SW 1271 (cell line): ENCODE results near the gene DUSP2.
A peak's percentile ranks its signal among the peaks of the same experiment; 100 is the strongest.

ENCODE experiments used
- DNase-seq, 2 experiments: peaks; one replicate each; lab custom pipeline; 2025; lab: John Stamatoyannopoulos, UW

The DUSP2 gene

DNA sequence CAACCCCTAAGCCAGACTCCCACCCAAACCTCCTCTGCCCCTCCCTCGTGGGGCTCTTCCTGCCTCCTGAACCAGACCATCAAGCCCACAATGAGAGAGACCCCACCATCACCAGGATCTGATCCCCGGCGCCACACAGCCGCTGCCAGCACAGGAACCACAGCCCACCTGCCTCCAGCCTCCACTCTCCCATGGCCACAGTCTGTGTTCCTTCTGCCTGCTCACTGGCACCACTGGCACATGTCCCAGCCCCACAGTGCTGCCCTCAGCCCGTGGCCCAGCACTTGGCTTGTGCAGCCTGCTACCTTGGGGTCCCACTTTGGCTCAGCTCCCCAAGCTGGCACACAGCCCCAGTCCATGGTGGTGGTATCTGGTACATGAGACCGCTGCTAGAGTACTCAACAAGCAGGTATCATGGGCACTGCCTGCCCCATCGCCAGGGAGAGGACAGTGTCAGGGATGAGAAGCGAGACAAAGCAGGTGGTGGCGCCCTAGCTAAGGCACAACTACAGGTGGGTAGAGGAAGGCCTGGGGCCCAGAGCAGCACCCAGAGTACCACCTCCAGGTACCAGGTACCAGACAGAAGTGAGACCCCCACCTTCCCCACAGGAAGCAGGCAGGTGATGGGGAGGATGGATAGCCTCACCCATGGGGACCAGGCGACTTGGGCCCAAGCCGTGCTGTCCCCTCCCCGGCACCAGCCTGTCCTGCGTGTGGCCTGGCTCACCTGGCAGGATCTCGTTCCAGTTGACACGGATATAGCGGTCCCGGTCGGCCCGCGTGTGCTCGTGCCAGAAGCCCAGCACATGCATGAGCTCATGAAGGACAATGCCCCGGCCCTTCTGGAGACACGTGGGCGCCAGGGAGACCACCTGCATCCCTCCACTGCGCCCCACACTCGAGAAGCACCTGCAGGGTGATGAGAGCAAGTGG is 13.2 kb downstream of the DUSP2 start:
- no peak for DNase-seq

DNA sequence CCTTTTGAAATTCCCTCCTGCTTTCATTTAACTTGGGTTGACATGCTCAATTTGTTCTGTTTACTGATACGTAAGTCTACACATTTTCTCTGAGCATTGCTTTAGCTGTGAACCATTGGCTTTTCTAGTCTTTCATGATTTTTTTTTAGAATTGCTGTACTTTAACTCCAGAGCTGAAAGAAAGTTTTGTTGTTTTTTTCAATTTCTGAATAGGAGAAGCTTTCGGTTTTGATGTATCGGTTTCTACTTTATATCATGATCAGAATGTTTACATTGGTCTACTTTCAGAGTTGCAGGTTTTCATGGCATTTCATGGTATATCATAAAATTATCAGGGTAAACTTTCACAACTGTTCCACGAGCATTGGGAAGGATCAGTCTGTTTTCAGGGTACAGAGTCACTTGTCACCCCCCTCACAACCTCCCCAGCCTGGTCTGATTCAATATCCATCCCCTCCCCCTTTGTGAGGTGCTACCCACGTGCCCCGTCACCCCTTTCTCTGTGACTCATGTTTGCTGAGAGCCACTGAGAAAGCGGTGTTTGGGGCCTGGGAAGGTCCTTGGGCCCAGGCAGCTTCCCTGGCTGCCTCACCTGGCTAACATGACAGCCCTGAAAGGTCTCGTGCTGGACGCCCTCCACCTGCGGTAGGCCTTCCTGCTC is 14.0 kb downstream of the DUSP2 start:
- DNase-seq, result no peak

GRCh38 chr2:96130483-96130882 is 14.8 kb downstream of the DUSP2 start:
- DNase-seq, result no peak

- no peak for DNase-seq
Observed at GRCh38 chr2:96129528-96130120, 15.6 kb downstream of the DUSP2 start.

GRCh38 chr2:96128456-96128855 is 16.8 kb downstream of the DUSP2 start:
- DNase-seq, result no peak

DNA sequence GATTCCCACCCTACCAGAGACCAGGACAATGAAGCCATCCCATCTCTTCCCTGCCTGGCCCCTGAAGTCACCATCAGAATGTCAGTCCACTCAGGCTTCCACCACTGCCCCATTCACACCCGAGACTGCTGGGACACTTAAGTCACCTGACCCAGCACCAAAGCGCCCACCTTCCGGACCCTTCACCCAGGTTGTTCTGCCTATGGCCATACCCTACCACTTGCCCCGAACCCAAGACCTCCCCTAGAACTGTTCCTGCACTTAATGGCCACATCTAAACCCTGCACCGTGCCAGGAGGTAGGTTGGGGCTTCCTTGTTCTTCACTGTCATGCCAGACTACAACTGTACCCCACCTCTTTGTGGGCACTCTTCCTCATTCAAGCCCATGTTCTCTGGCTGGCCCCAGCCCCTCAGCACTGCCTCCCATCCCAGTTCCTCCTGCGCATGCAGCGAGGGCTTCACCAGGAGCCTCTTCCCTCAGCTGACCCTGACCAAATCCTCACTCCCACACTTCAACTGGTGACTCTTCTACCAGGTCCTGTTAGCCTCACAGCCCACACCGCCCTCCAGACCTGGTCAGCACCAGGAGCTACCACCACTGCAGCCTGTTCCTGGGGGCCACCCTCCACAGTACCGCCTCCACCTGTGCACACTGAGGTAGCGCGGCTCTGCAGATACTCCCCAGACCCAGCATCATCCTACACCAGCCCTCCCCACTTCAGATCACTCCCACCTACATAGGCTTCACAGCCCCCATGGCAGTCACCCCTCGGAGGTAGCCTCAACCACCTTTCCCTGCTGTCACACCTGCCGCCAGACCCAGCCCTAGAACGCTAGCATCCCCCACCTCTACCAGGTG is 20.6 kb downstream of the DUSP2 start:
- no peak for DNase-seq

DNA sequence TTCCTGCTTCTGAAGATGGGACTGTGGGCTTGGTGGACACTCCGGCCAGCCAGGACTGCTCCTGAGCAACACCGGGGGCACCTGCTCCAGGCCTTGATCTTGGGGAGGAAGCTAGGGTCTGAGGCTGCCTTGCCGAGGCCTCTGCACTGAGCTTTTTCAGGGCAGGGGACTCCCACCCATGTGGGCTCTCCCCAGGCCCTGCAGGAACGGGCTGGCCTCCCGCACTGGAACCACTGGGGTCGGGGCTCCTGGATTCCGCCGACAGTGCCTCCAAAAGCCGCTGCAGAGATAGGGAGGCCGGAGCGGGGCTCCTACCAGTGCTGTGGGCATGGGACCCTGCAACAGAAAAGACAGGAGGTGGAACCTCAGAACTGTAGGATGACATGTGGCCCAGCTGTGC is 21.3 kb downstream of the DUSP2 start:
- no peak for DNase-seq

GRCh38 chr2:96123290-96123689 is 21.9 kb downstream of the DUSP2 start:
- DNase-seq, result no peak

- no peak for DNase-seq
Observed at GRCh38 chr2:96122391-96122790, 22.8 kb downstream of the DUSP2 start.

DNA sequence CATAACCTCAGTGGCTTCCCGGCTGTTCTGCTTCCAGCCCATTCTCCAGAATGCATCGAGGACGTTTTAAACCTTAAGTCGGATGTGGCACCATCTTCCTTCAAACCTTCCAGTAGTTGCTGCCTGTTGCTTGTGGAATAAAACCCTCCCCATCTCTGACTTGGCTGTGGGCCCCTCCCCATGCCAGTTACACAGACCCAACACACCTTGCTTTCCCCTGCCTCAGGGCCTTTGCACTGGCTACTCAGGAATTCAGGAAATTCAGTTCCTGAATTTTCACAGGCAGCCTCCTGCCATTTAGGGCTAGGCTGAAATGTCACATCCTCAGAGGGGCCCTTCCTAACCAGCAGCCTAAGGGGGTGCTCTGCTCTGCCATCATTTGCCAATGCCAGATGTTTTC is 23.8 kb downstream of the DUSP2 start:
- no peak for DNase-seq

GRCh38 chr2:96120991-96121390 is 24.2 kb downstream of the DUSP2 start:
- no peak for DNase-seq

DNA sequence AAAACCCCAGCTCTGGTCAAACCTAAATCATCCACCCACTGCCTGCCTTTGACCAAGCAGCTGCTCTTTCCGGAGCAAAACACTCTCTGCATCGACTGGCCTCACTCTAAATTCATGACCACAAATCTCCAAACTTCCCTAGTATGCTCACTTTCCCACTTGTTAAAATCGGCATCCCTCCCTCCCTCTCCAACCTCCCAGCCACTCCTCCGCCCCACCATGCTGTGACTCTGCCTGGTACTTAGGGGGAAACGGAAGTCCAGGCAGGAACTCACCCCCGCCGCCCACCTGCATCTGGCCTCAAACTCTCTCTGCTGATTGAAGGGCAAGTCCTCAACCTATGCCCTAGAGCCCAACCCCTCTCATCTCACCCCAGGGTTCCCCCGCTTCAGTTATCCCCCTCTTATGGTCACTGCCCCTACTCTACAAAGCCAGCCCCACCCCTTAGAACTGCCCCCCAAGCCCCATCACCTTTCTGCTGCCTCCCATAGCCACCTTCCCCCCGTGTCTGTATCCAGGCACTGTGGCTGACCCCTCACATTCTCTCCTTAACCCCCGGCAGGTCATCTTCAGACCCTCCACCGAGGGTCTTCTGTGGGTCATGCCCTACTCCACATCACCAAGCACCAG is 25.0 kb downstream of the DUSP2 start:
- no peak for DNase-seq

- no peak for DNase-seq
Observed at GRCh38 chr2:96119389-96119751, 25.9 kb downstream of the DUSP2 start.

- DNase-seq, result no peak
Observed at GRCh38 chr2:96118698-96119388, 26.4 kb downstream of the DUSP2 start.

DNA sequence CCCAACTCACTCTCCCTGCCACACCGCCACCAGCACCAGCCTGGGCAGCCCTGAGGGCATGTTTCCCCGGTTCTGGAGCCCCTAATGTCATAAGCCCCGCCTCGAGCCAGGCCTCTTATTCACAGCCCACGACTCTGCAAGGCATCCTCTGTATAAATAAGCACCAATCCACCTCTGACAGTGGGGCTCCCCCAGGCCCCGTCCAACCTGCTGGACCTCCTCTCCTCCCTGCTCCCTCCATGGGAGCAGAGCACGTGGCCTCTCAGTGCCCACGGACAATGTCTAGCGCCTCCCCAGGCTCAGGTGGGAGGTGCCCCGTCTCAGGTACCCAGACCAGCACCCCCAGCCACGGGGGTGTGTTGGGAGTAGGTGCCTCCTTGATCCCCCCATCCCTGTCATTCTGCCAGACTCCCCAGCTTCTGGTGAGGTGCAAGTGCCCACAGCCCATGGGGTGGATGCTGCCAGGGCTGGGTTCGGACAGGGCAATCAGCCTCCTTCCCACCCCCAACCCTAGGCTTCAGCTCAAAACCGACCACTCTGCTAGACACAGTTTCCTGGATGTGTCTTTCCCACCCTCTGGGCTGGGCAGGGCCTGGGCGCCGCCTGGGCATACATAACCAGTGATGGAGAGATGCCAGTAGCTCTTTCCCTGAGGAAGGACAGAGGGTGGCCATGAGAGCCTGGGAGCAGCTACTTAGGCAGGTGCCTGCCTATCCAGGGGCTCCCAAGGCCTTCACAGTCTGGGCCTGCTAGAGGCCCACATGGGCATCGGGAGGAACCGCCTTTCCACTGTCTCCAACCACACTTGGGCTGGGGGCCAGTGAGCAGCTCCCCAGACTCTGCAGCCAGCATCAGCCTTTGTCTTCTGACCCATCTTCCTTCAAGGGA is 27.3 kb downstream of the DUSP2 start:
- no peak for DNase-seq

- no peak for DNase-seq
Observed at GRCh38 chr2:96116879-96117533, 28.2 kb downstream of the DUSP2 start.

DNA sequence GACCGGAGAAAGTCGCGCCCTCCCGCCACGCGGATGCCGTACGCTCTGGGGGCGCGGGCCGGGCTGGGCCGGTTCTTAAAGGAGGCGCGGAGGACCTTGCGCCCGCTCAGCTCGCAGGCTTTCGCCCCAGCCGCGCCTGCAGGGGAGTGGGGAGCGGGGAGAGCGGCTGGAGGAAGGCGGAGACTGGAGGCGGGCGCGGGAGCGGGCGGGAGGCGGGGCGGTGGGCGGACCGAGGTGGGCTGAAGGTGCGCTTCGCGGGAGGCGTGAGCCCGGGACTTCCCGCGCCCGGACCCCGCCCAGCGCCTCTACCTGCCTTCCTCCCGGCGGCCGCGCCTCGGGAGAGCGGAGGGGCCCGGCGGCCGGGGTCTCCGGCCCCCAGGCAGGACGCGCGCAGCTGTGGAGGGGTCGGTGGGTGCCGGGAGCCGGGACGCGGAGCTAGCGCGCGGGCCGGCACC is 28.8 kb downstream of the DUSP2 start, which contains the start of gene ADRA2B:
Gene ADRA2B, minus strand, starts transcription at position 148 of the 455 bp plus-strand sequence. CDS start 422 bp downstream, outside the sequence.
- peak in 1 of 2 experiments; percentile 20 for DNase-seq

DNA sequence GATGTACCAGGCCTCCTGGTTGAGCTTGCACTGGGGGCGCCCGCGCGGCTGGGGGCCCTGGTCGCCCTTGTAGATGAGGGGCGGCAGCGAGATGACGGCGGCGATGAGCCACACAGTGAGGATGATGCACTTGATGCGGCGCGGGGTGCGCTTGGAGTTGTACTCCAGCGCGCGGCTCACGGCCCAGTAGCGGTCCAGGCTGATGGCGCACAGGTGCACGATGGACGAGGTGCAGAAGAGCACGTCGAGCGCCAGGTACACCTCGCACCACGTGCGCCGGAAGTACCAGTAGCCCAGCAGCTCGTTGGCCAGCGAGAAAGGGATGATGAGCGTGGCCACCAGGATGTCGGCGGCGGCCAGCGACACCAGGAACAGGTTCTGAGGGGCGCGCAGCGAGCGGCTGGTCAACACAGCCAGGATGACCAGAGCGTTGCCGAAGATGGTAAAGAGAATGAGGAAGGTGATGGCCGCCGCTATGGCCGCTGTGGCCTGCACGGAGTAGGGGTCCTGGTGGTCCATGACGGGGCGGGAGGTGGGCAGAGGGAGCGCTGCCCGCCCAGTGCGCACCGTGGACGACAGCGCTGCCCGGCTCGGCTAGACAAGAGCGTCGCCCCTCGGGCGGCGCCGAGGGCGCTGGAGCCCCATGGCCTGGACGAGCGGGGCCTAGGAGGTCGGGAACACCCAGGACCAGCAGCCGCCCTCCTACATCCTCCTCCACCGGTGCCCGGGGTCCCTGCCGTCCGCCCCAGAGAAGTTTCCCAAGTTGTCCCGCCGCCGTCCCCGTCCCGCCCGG is 29.4 kb downstream of the DUSP2 start:
- no peak for DNase-seq
